ENCODE results near the gene SOS2. TPM values are rescaled to one million over a fixed set of nuclear protein-coding genes. Genes with fewer than 3 reads are reported as not detected.
A peak's percentile ranks its signal among the peaks of the same experiment; 100 is the strongest.

SOS2 gene
- total RNA-seq (10 to 100 TPM; 13.4 to 20.1 TPM), polyA plus RNA-seq (1 to 10 TPM; 3.1 to 4.8 TPM)

- Histone ChIP-seq H3K36me3 (ENCODE audit: control insufficient read depth in 4 of 4, insufficient read depth in 3 of 4, low read depth in 1 of 4, low read length in 3 of 4) (no peaks in the 10 kb centered on the region), H3K27me3 (ENCODE audit: control insufficient read depth in 4 of 4, insufficient read depth in 4 of 4, low read length in 3 of 4) (no peaks in the 10 kb centered on the region), H3K4me3 (ENCODE audit: low read depth in 1 of 3, low read length in 3 of 3) (peak within 1 kb of the TSS; percentile 87 to 94 (median 87)), H3K9ac (ENCODE audit: low read depth in 1 of 2, low read length in 2 of 2) (peak within 1 kb of the TSS; percentile 88 to 92), H3K9me3 (ENCODE audit: control insufficient read depth in 4 of 4, low read length in 3 of 4) (no peaks in the 10 kb centered on the region), H3K27ac (ENCODE audit: low read depth in 1 of 2, low read length in 2 of 2) (peak within 1 kb of the TSS; percentile 96 to 97), H3K4me1 (ENCODE audit: control insufficient read depth in 4 of 4, insufficient read depth in 4 of 4, low read length in 3 of 4) (peaks cover 4 to 20% (median 8%) of the 10 kb centered on the region in 4 donors)
- under 1% methylated on average over 90 of the region's 90 CpGs for WGBS
- DNase-seq (ENCODE audit: low spot score) = peak; percentile 84
- TF ChIP-seq CTCF (IDR thresholded peaks at IDR 0.05; ENCODE audit: low read depth, low read length, missing input control) (no peak), YY1 (IDR thresholded peaks at IDR 0.05) (peak; percentile 56), REST (IDR thresholded peaks at IDR 0.05) (peak; percentile 39), MAX (IDR thresholded peaks at IDR 0.05) (no peak), RAD21 (IDR thresholded peaks at IDR 0.05) (no peak), FOXA2 (IDR thresholded peaks at IDR 0.05) (no peak), NR2F2 (IDR thresholded peaks at IDR 0.05) (no peak), HNF4G (IDR thresholded peaks at IDR 0.05) (no peak), GABPA (IDR thresholded peaks at IDR 0.05 in 1 of 2, conservative IDR thresholded peaks at IDR 0.05 in 1 of 2) (no peak)
Observed at GRCh38 chr14:50231475-50232275, at the start of gene SOS2. Gene SOS2 (minus strand): TSS chr14:50231578. CDS start chr14:50231283, 295 bp downstream.

GRCh38 chr14:50272498-50272897 lies 41.1 kb upstream of the SOS2 start:
- H3K9me3 ChIP-seq (ENCODE audit: control insufficient read depth in 4 of 4, low read length in 3 of 4) = no peaks in the 10 kb centered on the region
- no peak overlapping the region for H3K27ac ChIP-seq (ENCODE audit: low read depth in 1 of 2, low read length in 2 of 2)
- no peak overlapping the region for H3K4me3 ChIP-seq (ENCODE audit: low read depth in 1 of 3, low read length in 3 of 3)
- WGBS = 98% methylated on average over 1 of the region's 1 CpG
- no peak for DNase-seq (ENCODE audit: low spot score)
- H3K9ac ChIP-seq (ENCODE audit: low read depth in 1 of 2, low read length in 2 of 2) = no peak overlapping the region
- H3K4me1 ChIP-seq (ENCODE audit: control insufficient read depth in 4 of 4, insufficient read depth in 4 of 4, low read length in 3 of 4) = no peaks in the 10 kb centered on the region
- H3K36me3 ChIP-seq (ENCODE audit: control insufficient read depth in 4 of 4, insufficient read depth in 3 of 4, low read depth in 1 of 4, low read length in 3 of 4) = peaks cover 0 to 5% (median 0%) of the 10 kb centered on the region in 4 donors
- no peaks in the 10 kb centered on the region for H3K27me3 ChIP-seq (ENCODE audit: control insufficient read depth in 4 of 4, insufficient read depth in 4 of 4, low read length in 3 of 4)
- TF ChIP-seq ZBTB33 (IDR thresholded peaks at IDR 0.05) (no peak), MAX (IDR thresholded peaks at IDR 0.05) (no peak), RXRA (IDR thresholded peaks at IDR 0.05) (no peak), JUND (IDR thresholded peaks at IDR 0.05) (no peak), HNF4G (IDR thresholded peaks at IDR 0.05) (no peak), SP1 (IDR thresholded peaks at IDR 0.05) (no peak), NR2F2 (IDR thresholded peaks at IDR 0.05) (no peak), FOXA2 (IDR thresholded peaks at IDR 0.05) (no peak), ATF3 (IDR thresholded peaks at IDR 0.05) (no peak), RAD21 (IDR thresholded peaks at IDR 0.05) (no peak), YY1 (IDR thresholded peaks at IDR 0.05) (no peak), TAF1 (conservative IDR thresholded peaks at IDR 0.05) (no peak), CTCF (IDR thresholded peaks at IDR 0.05; ENCODE audit: low read depth, low read length, missing input control) (no peak), FOXA1 (IDR thresholded peaks at IDR 0.05) (no peak), HNF4A (conservative IDR thresholded peaks at IDR 0.05) (no peak), GABPA (IDR thresholded peaks at IDR 0.05 in 1 of 2, conservative IDR thresholded peaks at IDR 0.05 in 1 of 2) (no peak)
